OCI-LY1 (cell line): Measurements from ENCODE around the gene MED15.

Source experiments
- CTCF ChIP-seq: fragments of 200-600 bp; sonication (generic), shearing (Covaris generic); IDR thresholded peaks from 2 replicates; pipeline ENCODE4 v1.5.1; 2017; ENCODE audit warnings: mild to moderate bottlenecking, antibody characterized with exemption, low read length, moderate library complexity, mixed read lengths
- EZH2 ChIP-seq: fragments of 200-600 bp; sonication (generic), shearing (Covaris generic); IDR thresholded peaks from 2 replicates; pipeline ENCODE4 v1.8.0; 2017; ENCODE audit warnings: borderline replicate concordance, mixed run types, mild to moderate bottlenecking, antibody characterized with exemption, low read length, moderate library complexity, mixed read lengths

GRCh38 chr22:20569059-20570058 lies 61.9 kb downstream of the MED15 start:
- TF ChIP-seq CTCF (no peak), EZH2 (no peak)
